H1 (cell line): ENCODE measurements around the gene POLR2F. TPM values are rescaled to one million over a fixed set of nuclear protein-coding genes. Genes with fewer than 3 reads are reported as not detected.

Source experiments
- CTCF ChIA-PET: fragments of 300-600 bp; sonication (Branson Sonifier 250); formaldehyde crosslinking; loops from one replicate; lab custom pipeline; 2021; ENCODE audit not compliant: partially characterized antibody; lab: Charles Lee
- POLR2A ChIA-PET: fragments of 300-600 bp; sonication (Branson Sonifier 250); formaldehyde crosslinking; loops from one replicate; lab custom pipeline; 2021; ENCODE audit warnings: inconsistent platforms; ENCODE audit not compliant: partially characterized antibody; lab: Charles Lee
- DNase-seq, 2 experiments: peaks; one replicate each; pipeline versions ENCODE4 v3.0.0 to v3.0.0-alpha.2; 2010 to 2022; ENCODE audit warnings: low spot score in 2 of 2, low read depth in 1 of 2, mixed read lengths in 1 of 2
- FAIRE-seq: peaks from 2 replicates; lab custom pipeline; 2011; peaks lifted over from hg19 to GRCh38; lab: Jason Lieb, UNC
- H2AFZ ChIP-seq: 2 replicates; pipeline ENCODE4 v1.8.1; 2012; ENCODE audit warnings: low read length, inconsistent platforms
- H2AK5ac ChIP-seq: 2 replicates; pipeline ENCODE4 v1.6.1; 2013; ENCODE audit warnings: low read depth, low read length
- H2BK120ac ChIP-seq: replicated peaks from 2 replicates; pipeline ENCODE3; 2013; ENCODE audit warnings: low read depth, low read length, inconsistent platforms
- H2BK12ac ChIP-seq: 2 replicates; pipeline ENCODE4 v1.6.1; 2013; ENCODE audit warnings: low read depth, low read length
- H2BK15ac ChIP-seq: 2 replicates; pipeline ENCODE4 v1.6.1; 2013; ENCODE audit warnings: low read length
- H2BK20ac ChIP-seq: 2 replicates; pipeline ENCODE4 v1.6.1; 2013; ENCODE audit warnings: low read length
- H2BK5ac ChIP-seq: 2 replicates; pipeline ENCODE4 v1.6.1; 2013; ENCODE audit warnings: low read depth, low read length
- H3K14ac ChIP-seq: 2 replicates; pipeline ENCODE4 v1.6.1; 2013; ENCODE audit warnings: inconsistent platforms; ENCODE audit not compliant: insufficient read length
- H3K18ac ChIP-seq: 2 replicates; pipeline ENCODE4 v1.6.1; 2013; ENCODE audit warnings: low read length; ENCODE audit errors: extremely low read depth
- H3K23ac ChIP-seq: 2 replicates; pipeline ENCODE4 v1.6.1; 2013; ENCODE audit warnings: inconsistent platforms; ENCODE audit not compliant: insufficient read length
- H3K23me2 ChIP-seq: 2 replicates; pipeline ENCODE4 v1.6.1; 2013; ENCODE audit warnings: low read depth, low read length
- H3K27ac ChIP-seq: 2 replicates; pipeline ENCODE4 v1.6.1; 2011; ENCODE audit warnings: low read depth, low read length, inconsistent platforms
- H3K27me3 ChIP-seq, 4 experiments: replicated peaks in 1 of 4; 1 replicate in 1 of 4; 2 replicates in 3 of 4; pipeline versions ENCODE4 v1.6.1 to v1.8.1; 2011 to 2013; ENCODE audit warnings: low read length in 3 of 4, mild to moderate bottlenecking in 3 of 4, inconsistent platforms in 2 of 4, mixed read lengths in 2 of 4, moderate library complexity in 1 of 4; ENCODE audit not compliant: control insufficient read depth in 3 of 4, insufficient read depth in 3 of 4; ENCODE audit errors: extremely low read depth in 1 of 4
- H3K36me3 ChIP-seq, 4 experiments: 2 replicates each; pipeline versions ENCODE4 v1.6.1 to v1.8.1; 2011 to 2013; ENCODE audit warnings: mild to moderate bottlenecking in 4 of 4, low read length in 3 of 4, moderate library complexity in 2 of 4, control low read depth in 1 of 4, inconsistent platforms in 1 of 4; ENCODE audit not compliant: insufficient read depth in 4 of 4, control insufficient read depth in 2 of 4
- H3K4ac ChIP-seq: replicated peaks from 2 replicates; pipeline ENCODE3; 2013; ENCODE audit warnings: low read length, low read depth, mixed read lengths, inconsistent platforms; ENCODE audit not compliant: insufficient read length
- H3K4me1 ChIP-seq, 4 experiments: replicated peaks in 1 of 4; 1 replicate in 1 of 4; 2 replicates in 3 of 4; pipeline versions ENCODE4 v1.6.1 to v1.8.1; 2011 to 2013; ENCODE audit warnings: low read length in 3 of 4, inconsistent platforms in 2 of 4, mixed read lengths in 1 of 4; ENCODE audit not compliant: insufficient read depth in 4 of 4, control insufficient read depth in 3 of 4
- H3K4me2 ChIP-seq, 2 experiments: 2 replicates each; pipeline versions ENCODE4 v1.6.1 to v1.8.1; 2011 to 2013; ENCODE audit warnings: low read depth in 2 of 2, low read length in 2 of 2, control low read depth in 1 of 2, inconsistent platforms in 1 of 2, mild to moderate bottlenecking in 1 of 2; ENCODE audit not compliant: insufficient read depth in 1 of 2
- H3K4me3 ChIP-seq, 4 experiments: fragments of 200-600, 300-600 bp in 1 of 4; sonication (generic), shearing (Covaris generic), sonication (Bioruptor Twin) in 1 of 4; 2 replicates each; pipeline versions ENCODE4 v1.5.1 to v1.8.1; 2011 to 2016; ENCODE audit warnings: low read length in 4 of 4, low read depth in 3 of 4, control low read depth in 2 of 4, inconsistent platforms in 2 of 4, mild to moderate bottlenecking in 2 of 4, mixed read lengths in 1 of 4, moderate library complexity in 1 of 4; ENCODE audit not compliant: insufficient read depth in 2 of 4; ENCODE audit errors: extremely low read depth in 1 of 4
- H3K56ac ChIP-seq: replicated peaks from 2 replicates; pipeline ENCODE3; 2013; ENCODE audit warnings: low read depth, mild to moderate bottlenecking, mixed read lengths, low read length, inconsistent platforms; ENCODE audit not compliant: insufficient read length
- H3K79me1 ChIP-seq: 2 replicates; pipeline ENCODE4 v1.6.1; 2013; ENCODE audit warnings: low read depth, low read length, control low read depth
- H3K79me2 ChIP-seq, 2 experiments: 2 replicates each; pipeline versions ENCODE4 v1.6.1 to v1.8.1; 2012 to 2013; ENCODE audit warnings: low read length in 2 of 2, mild to moderate bottlenecking in 2 of 2, inconsistent platforms in 1 of 2; ENCODE audit not compliant: insufficient read depth in 2 of 2, control insufficient read depth in 1 of 2
- H3K9ac ChIP-seq, 4 experiments: replicated peaks in 1 of 4; 1 replicate in 1 of 4; 2 replicates in 3 of 4; pipeline versions ENCODE4 v1.6.1 to v1.8.1; 2011 to 2013; ENCODE audit warnings: low read depth in 3 of 4, low read length in 3 of 4, control low read depth in 2 of 4, mild to moderate bottlenecking in 2 of 4, moderate library complexity in 2 of 4, inconsistent platforms in 1 of 4; ENCODE audit errors: extremely low read depth in 1 of 4
- H3K9me3 ChIP-seq, 2 experiments: 2 replicates each; pipeline versions ENCODE4 v1.6.1 to v1.8.1; 2012 to 2013; ENCODE audit warnings: mild to moderate bottlenecking in 2 of 2, moderate library complexity in 2 of 2, control low read depth in 1 of 2, inconsistent platforms in 1 of 2, low read depth in 1 of 2, low read length in 1 of 2, mixed read lengths in 1 of 2; ENCODE audit not compliant: insufficient read depth in 2 of 2
- H4K20me1 ChIP-seq, 2 experiments: replicated peaks in 1 of 2; 2 replicates each; pipeline versions ENCODE3 to v1.8.1; 2011 to 2013; ENCODE audit warnings: inconsistent platforms in 2 of 2, low read length in 2 of 2, mild to moderate bottlenecking in 1 of 2; ENCODE audit not compliant: insufficient read depth in 2 of 2, control insufficient read depth in 1 of 2
- H4K5ac ChIP-seq: 2 replicates; pipeline ENCODE4 v1.6.1; 2013; ENCODE audit warnings: low read length, low read depth, mixed read lengths, inconsistent platforms; ENCODE audit not compliant: insufficient read length
- H4K8ac ChIP-seq: 2 replicates; pipeline ENCODE4 v1.8.0; 2013; ENCODE audit warnings: mild to moderate bottlenecking, moderate library complexity, low read length, inconsistent platforms; ENCODE audit not compliant: insufficient read depth; ENCODE audit errors: extremely low read depth
- H4K91ac ChIP-seq: replicated peaks from 2 replicates; pipeline ENCODE3; 2013; ENCODE audit warnings: low read length, mixed read lengths, inconsistent platforms; ENCODE audit not compliant: insufficient read length
- CBX5 ChIP-seq: fragments of 300-800, 300-1000 bp; sonication (generic); IDR thresholded peaks from 2 replicates; pipeline ENCODE4 v1.7.1; 2016; ENCODE audit warnings: antibody characterized with exemption, low read length, low read depth
- CHD1 ChIP-seq: IDR thresholded peaks from 2 replicates; pipeline ENCODE4 v1.6.1; 2012; ENCODE audit warnings: low read depth, low read length, improper control_type of control experiment
- CREB1 ChIP-seq: IDR thresholded peaks from 2 replicates; pipeline ENCODE4 v1.6.1; 2012; ENCODE audit warnings: inconsistent platforms
- HDAC2 ChIP-seq, 2 experiments: fragments of 300-600 bp in 1 of 2; sonication (generic) in 1 of 2; IDR thresholded peaks; 2 replicates each; pipeline ENCODE4 v1.6.1; 2011 to 2012; ENCODE audit warnings: low read depth in 2 of 2, low read length in 2 of 2, mild to moderate bottlenecking in 2 of 2, moderate library complexity in 2 of 2, borderline replicate concordance in 1 of 2, inconsistent platforms in 1 of 2
- KDM4A ChIP-seq: IDR thresholded peaks from one replicate; pipeline ENCODE4 v1.7.1; 2012; ENCODE audit warnings: low read depth, mild to moderate bottlenecking, moderate library complexity, low read length, inconsistent platforms; ENCODE audit not compliant: severe bottlenecking
- MAX ChIP-seq: IDR thresholded peaks from 2 replicates; pipeline ENCODE4 v1.6.1; 2012; ENCODE audit warnings: inconsistent platforms
- RBBP5 ChIP-seq: IDR thresholded peaks from 2 replicates; pipeline ENCODE4 v1.7.1; 2012; ENCODE audit warnings: low read depth, mild to moderate bottlenecking, inconsistent platforms, low read length, moderate library complexity, borderline replicate concordance
- RNF2 ChIP-seq: fragments of 200-900, 300-1000 bp; sonication (generic); IDR thresholded peaks from 2 replicates; pipeline ENCODE4 v1.7.1; 2016; ENCODE audit warnings: borderline replicate concordance, low read depth, mild to moderate bottlenecking, antibody characterized with exemption, low read length; ENCODE audit not compliant: poor library complexity, severe bottlenecking; ENCODE audit errors: missing control alignments
- SAP30 ChIP-seq: fragments of 300-600 bp; sonication (generic); IDR thresholded peaks from 2 replicates; pipeline ENCODE4 v1.7.1; 2012; ENCODE audit warnings: low read length, moderate library complexity, mild to moderate bottlenecking, inconsistent platforms; ENCODE audit not compliant: insufficient read depth, insufficient replicate concordance
- SIX5 ChIP-seq: IDR thresholded peaks from 2 replicates; pipeline ENCODE4 v1.6.1; 2011; ENCODE audit warnings: mild to moderate bottlenecking, low read depth, low read length
- SP2 ChIP-seq: IDR thresholded peaks from 2 replicates; pipeline ENCODE4 v1.6.1; 2012; ENCODE audit warnings: mild to moderate bottlenecking, low read length, inconsistent platforms
- SUZ12 ChIP-seq: fragments of 200-600 bp; sonication (generic); IDR thresholded peaks from 2 replicates; pipeline ENCODE4 v1.6.1; 2012; ENCODE audit warnings: mild to moderate bottlenecking, inconsistent platforms, low read length, moderate library complexity, mixed read lengths
- TAF7 ChIP-seq: optimal IDR thresholded peaks from 2 replicates; pipeline ENCODE3; 2011; ENCODE audit warnings: low read depth, mild to moderate bottlenecking, inconsistent platforms, low read length, moderate library complexity, borderline replicate concordance
- TBP ChIP-seq: IDR thresholded peaks from 2 replicates; pipeline ENCODE4 v1.6.1; 2011; ENCODE audit warnings: low read depth, low read length, improper control_type of control experiment
- WGBS, 2 experiments: shearing (Covaris generic) in 1 of 2; methylation state at CpG; one replicate each; pipeline versions ENCODE4 v1.1.6 to v1.1.7; 2013 to 2015; ENCODE audit warnings: low lambda C conversion rate in 2 of 2, mixed read lengths in 2 of 2, inconsistent platforms in 1 of 2, low coverage in 1 of 2, missing lambda C conversion rate in 1 of 2; ENCODE audit not compliant: insufficient replicate concordance in 2 of 2, insufficient coverage in 1 of 2, insufficient read length in 1 of 2; ENCODE audit errors: extremely low coverage in 1 of 2, missing lambda C conversion rate in 1 of 2; 5-methylcytosine and 5-hydroxymethylcytosine counted together
- polyA plus RNA-seq, 7 experiments: library from polyadenylated mRNA; depleted of rRNA in 3 of 7; stranded (reverse) in 5 of 7; unstranded in 2 of 7; fragments of >200 nt in 5 of 7; fragments of 200-250 nt in 2 of 7; gene quantifications; 1 replicate in 5 of 7; 2 replicates in 1 of 7; 4 replicates in 1 of 7; pipeline versions ENCODE4 v1.2.1 to v1.2.3, GENCODE V29; 2011 to 2013; ENCODE audit warnings: missing spikeins in 2 of 7, mixed read lengths in 2 of 7
- total RNA-seq: library from RNA; stranded (reverse); fragmentation: NEBNext Ultra II Directional; extraction: Animal tissue kit (Norgen Biotek cat#: 25700); gene quantifications from 2 replicates; pipeline ENCODE4 v1.2.1, GENCODE V29; 2021

Gene POLR2F
- total and polyA plus RNA-seq, 2 of the 8 experiments (the other 6 are each of a cell fraction or from before 2014, with no cell fraction given): 150 to 176 TPM

- H3K4me3 ChIP-seq: no peak overlapping the region
- no peak overlapping the region for H3K4me2 ChIP-seq
- no peaks in the 10 kb centered on the region for H3K27me3 ChIP-seq
- no peak for DNase-seq
- WGBS, 2 experiments: 93% methylated on average over 5 of the region's 5 CpGs; no CpG with 5 or more reads in 1 of the 2 experiments
- no peak overlapping the region for H2AK5ac ChIP-seq
- H3K23me2 ChIP-seq: no peaks in the 10 kb centered on the region
- ChIA-PET CTCF (interaction anchor here (0.6 to 10.4 kb wide), 9 partner anchors 10 to 228 kb away, joined by 3 to 158 read pairs (median 5); partner anchors contain the start of gene MICALL1), POLR2A (interaction anchor here (0.6 to 2.6 kb wide), 6 partner anchors 16 to 67 kb away, joined by 3 to 8 read pairs (median 3); partner anchors contain the start of gene MICALL1)
- H3K18ac ChIP-seq: no peak overlapping the region
- no peak for FAIRE-seq
- H2AFZ ChIP-seq: no peak overlapping the region
- H3K14ac ChIP-seq: no peak overlapping the region
- no peak overlapping the region for H4K8ac ChIP-seq
- H3K56ac ChIP-seq: no peak overlapping the region
- H4K91ac ChIP-seq: no peak overlapping the region
- H3K36me3 ChIP-seq: peaks cover 3 to 17% (median 10%) of the 10 kb centered on the region in 4 experiments; a peak in 7 of 8 replicates
- H3K4me1 ChIP-seq: no peaks in the 10 kb centered on the region
- no peaks in the 10 kb centered on the region for H3K79me1 ChIP-seq
- H2BK120ac ChIP-seq: no peak overlapping the region
- no peak overlapping the region for H3K4ac ChIP-seq
- H4K20me1 ChIP-seq: peaks cover 0 to 4% of the 10 kb centered on the region in 2 experiments
- no peak overlapping the region for H2BK15ac ChIP-seq
- no peak overlapping the region for H2BK5ac ChIP-seq
- no peak overlapping the region for H3K23ac ChIP-seq
- H3K27ac ChIP-seq: no peak overlapping the region
- no peak overlapping the region for H4K5ac ChIP-seq
- no peaks in the 10 kb centered on the region for H3K79me2 ChIP-seq
- no peaks in the 10 kb centered on the region for H3K9me3 ChIP-seq
- no peak overlapping the region for H2BK12ac ChIP-seq
- H2BK20ac ChIP-seq: no peak overlapping the region
- no peak overlapping the region for H3K9ac ChIP-seq
- TF ChIP-seq HDAC2 (IDR thresholded peaks at IDR 0.05; ENCODE audit: borderline replicate concordance in 1 of 2, low read depth in 2 of 2, low read length in 2 of 2) (no peak), CBX5 (no peak), SAP30 (no peak), KDM4A (no peak), SP2 (no peak), CHD1 (no peak), RNF2 (no peak), MAX (no peak), SUZ12 (no peak), RBBP5 (no peak), TBP (no peak), TAF7 (no peak), CREB1 (no peak), SIX5 (no peak)
Observed at GRCh38 chr22:37927637-37927936, 25.9 kb upstream of the POLR2F start.
